Measurements from ENCODE around the gene MYO5B. TPM values are rescaled to one million over a fixed set of nuclear protein-coding genes. Genes with fewer than 3 reads are reported as not detected.

The MYO5B gene
- total RNA-seq, 2 donors from 2014 or later = 106 to 132 TPM

GRCh38 chr18:49874238-49874637 is 320.7 kb downstream of the MYO5B start:
- Histone ChIP-seq H3K4me3 (no peak overlapping the region), H3K27me3 (no peaks in the 10 kb centered on the region), H3K9me3 (no peaks in the 10 kb centered on the region), H3K4me1 (no peaks in the 10 kb centered on the region), H3K36me3 (no peaks in the 10 kb centered on the region), H3K27ac (no peak overlapping the region), H3K9ac (ENCODE audit: low read depth in 2 of 2, low read length in 2 of 2) (no peak overlapping the region)
- intact Hi-C loops (cut with DNase I) = no loop called here
- TF ChIP-seq CTCF (IDR thresholded peaks at IDR 0.05) = no peak
- no peak for DNase-seq

GRCh38 chr18:49869354-49869753 is 325.6 kb downstream of the MYO5B start:
- intact Hi-C loops (cut with DNase I) = no loop called here

GRCh38 chr18:49866680-49867079 is 328.3 kb downstream of the MYO5B start:
- H3K27ac ChIP-seq = no peak overlapping the region
- no peak for DNase-seq
- H3K9ac ChIP-seq (ENCODE audit: low read depth in 2 of 2, low read length in 2 of 2) = no peak overlapping the region
- H3K36me3 ChIP-seq = no peaks in the 10 kb centered on the region
- no peaks in the 10 kb centered on the region for H3K9me3 ChIP-seq
- intact Hi-C loops (cut with DNase I) = no loop called here
- no peak overlapping the region for H3K4me3 ChIP-seq
- H3K27me3 ChIP-seq = no peaks in the 10 kb centered on the region
- no peak for TF ChIP-seq CTCF (IDR thresholded peaks at IDR 0.05)
- no peaks in the 10 kb centered on the region for H3K4me1 ChIP-seq

More at GRCh38 chr18:49869354-49869753, 325.6 kb downstream of the MYO5B start:
- DNase-seq = no peak
- H3K9ac ChIP-seq (ENCODE audit: low read depth in 2 of 2, low read length in 2 of 2) = no peak overlapping the region
- no peaks in the 10 kb centered on the region for H3K27me3 ChIP-seq
- no peak for TF ChIP-seq CTCF (IDR thresholded peaks at IDR 0.05)
- H3K4me1 ChIP-seq = no peaks in the 10 kb centered on the region
- no peak overlapping the region for H3K4me3 ChIP-seq
- H3K36me3 ChIP-seq = no peaks in the 10 kb centered on the region
- no peaks in the 10 kb centered on the region for H3K9me3 ChIP-seq
- H3K27ac ChIP-seq = no peak overlapping the region

GRCh38 chr18:49865401-49865800 is 329.5 kb downstream of the MYO5B start:
- no peak for TF ChIP-seq CTCF (IDR thresholded peaks at IDR 0.05)
- H3K9ac ChIP-seq (ENCODE audit: low read depth in 2 of 2, low read length in 2 of 2) = peak overlapping the region in 1 of 2 donors; percentile 23
- H3K4me3 ChIP-seq = no peak overlapping the region
- no peaks in the 10 kb centered on the region for H3K27me3 ChIP-seq
- no peaks in the 10 kb centered on the region for H3K9me3 ChIP-seq
- no peak overlapping the region for H3K27ac ChIP-seq
- intact Hi-C loops (cut with DNase I) = no loop called here
- no peaks in the 10 kb centered on the region for H3K36me3 ChIP-seq
- no peaks in the 10 kb centered on the region for H3K4me1 ChIP-seq
- DNase-seq = peak; percentile 43

- Histone ChIP-seq H3K27me3 (no peaks in the 10 kb centered on the region), H3K36me3 (no peaks in the 10 kb centered on the region), H3K27ac (no peak overlapping the region), H3K9me3 (no peaks in the 10 kb centered on the region), H3K4me1 (peaks cover 5% of the 10 kb centered on the region), H3K4me3 (no peak overlapping the region), H3K9ac (ENCODE audit: low read depth in 2 of 2, low read length in 2 of 2) (no peak overlapping the region)
- intact Hi-C loops (cut with DNase I) = no loop called here
- no peak for DNase-seq
- no peak for TF ChIP-seq CTCF (IDR thresholded peaks at IDR 0.05)
Measured at GRCh38 chr18:49863769-49864621, 331.0 kb downstream of the MYO5B start.

Data from colonic mucosa (tissue), 4 donors.